ENCODE results near the gene ZDHHC3. TPM values are rescaled to one million over a fixed set of nuclear protein-coding genes. Genes with fewer than 3 reads are reported as not detected.
"Not testable (repeated sequence)": the region's sequence is repeated elsewhere in the genome, so short reads cannot be mapped to it uniquely, and the experiment has no call there.

Gene ZDHHC3
- total RNA-seq, 2 donors from 2014 or later, result 21.7 to 40.5 TPM

DNA sequence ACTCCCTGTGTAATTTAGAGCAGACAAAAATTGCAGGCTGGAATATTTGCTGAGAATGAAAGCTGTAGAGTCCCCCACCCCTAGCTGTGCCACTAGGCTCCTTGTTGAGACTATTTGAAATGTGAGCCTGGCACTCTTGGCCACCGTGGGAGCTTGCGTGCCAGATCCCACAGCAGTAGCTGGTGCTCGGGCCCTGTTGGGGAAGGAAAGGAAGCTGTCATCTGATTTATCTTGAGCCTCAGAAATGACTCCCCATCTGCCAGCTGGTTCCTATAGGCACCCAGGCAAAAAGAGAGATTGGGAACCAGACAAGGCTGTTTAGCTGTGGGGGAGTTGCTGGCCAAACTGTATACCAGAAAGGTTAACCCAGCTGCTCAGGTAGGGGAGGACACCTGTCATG is 26.7 kb upstream of the ZDHHC3 start:
- peaks cover 43 to 71% of the 10 kb centered on the region in 2 donors for H3K36me3 Mint-ChIP-seq
- no peak for DNase-seq (ENCODE audit: low spot score in 2 of 2)
- ATAC-seq, result no peak
- H3K27ac Mint-ChIP-seq, result peak overlapping the region; percentile 65 to 75
- peaks cover 4 to 6% of the 10 kb centered on the region in 2 donors for H3K9me3 Mint-ChIP-seq

DNA sequence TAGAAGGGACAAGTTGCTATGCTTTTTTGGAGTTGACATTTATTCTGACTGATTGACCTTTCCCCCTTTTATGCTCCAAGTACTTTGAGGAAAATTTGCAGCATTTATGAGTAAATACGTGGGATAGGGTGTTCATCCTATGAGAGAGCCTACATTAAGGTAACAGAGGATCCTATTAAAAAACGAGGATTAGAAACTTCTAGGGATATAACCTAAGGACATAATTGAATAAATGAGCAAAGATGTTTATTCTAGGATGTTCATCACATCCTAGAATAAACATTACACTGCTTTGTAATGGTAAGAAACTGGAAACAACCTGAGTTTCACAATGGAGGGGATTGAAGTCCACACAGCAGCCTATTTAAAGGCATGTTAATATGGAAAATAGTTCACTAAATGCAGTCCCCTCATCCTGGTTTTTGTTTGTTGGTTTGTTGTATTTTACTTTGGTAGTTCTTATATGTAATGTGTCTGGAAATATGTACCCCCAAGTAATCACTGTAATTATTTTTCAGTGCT is 26.2 kb upstream of the ZDHHC3 start:
- Mint-ChIP-seq H3K27ac (peak overlapping the region; percentile 65 to 75), H3K9me3 (peaks cover 4 to 6% of the 10 kb centered on the region in 2 donors), H3K36me3 (peaks cover 41 to 70% of the 10 kb centered on the region in 2 donors)
- no peak for ATAC-seq
- DNase-seq (ENCODE audit: low spot score in 2 of 2), result no peak

- peaks cover 4 to 6% of the 10 kb centered on the region in 2 donors for H3K9me3 Mint-ChIP-seq
- DNase-seq (ENCODE audit: low spot score in 2 of 2) (no peak), ATAC-seq (no peak)
- peaks cover 37 to 65% of the 10 kb centered on the region in 2 donors for H3K36me3 Mint-ChIP-seq
- H3K27ac Mint-ChIP-seq, result no peak overlapping the region
These were observed 25.8 kb upstream of the ZDHHC3 start for GRCh38 chr3:45001738-45002137.

GRCh38 chr3:45000823-45001222 is 24.8 kb upstream of the ZDHHC3 start:
- peaks cover 36 to 63% of the 10 kb centered on the region in 2 donors for H3K36me3 Mint-ChIP-seq
- ATAC-seq (no peak), DNase-seq (ENCODE audit: low spot score in 2 of 2) (no peak)
- H3K9me3 Mint-ChIP-seq, result peaks cover 4 to 6% of the 10 kb centered on the region in 2 donors
- peak overlapping the region in 1 of 2 donors; percentile 59 for H3K27ac Mint-ChIP-seq

- peaks cover 25 to 57% of the 10 kb centered on the region in 2 donors for H3K36me3 Mint-ChIP-seq
- no peak for DNase-seq (ENCODE audit: low spot score in 2 of 2)
These were observed 23.8 kb upstream of the ZDHHC3 start for GRCh38 chr3:44999782-45000181.

GRCh38 chr3:44996556-44996969 is 20.6 kb upstream of the ZDHHC3 start:
- Mint-ChIP-seq H3K9me3 (no peaks in the 10 kb centered on the region), H3K36me3 (peaks cover 27 to 46% of the 10 kb centered on the region in 2 donors), H3K27ac (peak overlapping the region in 1 of 2 donors; percentile 51)
- DNase-seq (ENCODE audit: low spot score in 2 of 2) (no peak), ATAC-seq (peak; percentile 96 to 97)

More at GRCh38 chr3:44999782-45000181, 23.8 kb upstream of the ZDHHC3 start:
- peaks cover 1 to 3% of the 10 kb centered on the region in 2 donors for H3K9me3 Mint-ChIP-seq
- no peak for ATAC-seq
- no peak overlapping the region for H3K27ac Mint-ChIP-seq

DNA sequence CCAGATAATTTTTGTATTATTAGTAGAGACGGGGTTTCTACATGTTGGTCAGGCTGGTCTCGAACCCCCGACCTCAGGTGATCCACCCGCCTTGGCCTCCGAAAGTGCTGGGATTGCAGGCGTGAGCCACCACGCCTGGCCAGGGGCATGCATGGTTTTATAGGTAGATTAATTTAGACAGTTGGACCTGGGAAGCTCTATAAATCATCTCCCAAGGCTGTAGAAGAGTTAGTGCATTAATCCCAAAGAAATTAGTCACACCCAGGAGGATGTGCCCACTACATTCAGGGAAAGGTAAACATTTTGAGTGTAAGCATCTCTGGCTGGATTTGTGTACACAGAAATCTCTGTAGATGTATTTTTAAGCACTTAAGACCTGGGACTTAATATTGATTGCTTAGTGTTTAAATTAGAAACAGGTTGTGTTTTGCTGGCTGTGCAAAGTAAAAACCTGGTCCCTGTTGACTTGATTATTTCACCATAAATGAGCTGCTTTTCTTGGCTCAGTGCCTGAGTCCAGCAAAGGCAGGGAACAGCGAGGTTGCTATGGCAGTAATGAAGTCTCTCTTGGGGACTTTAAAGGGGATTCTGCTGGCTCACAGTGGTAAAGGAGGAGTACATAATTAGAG is 19.3 kb upstream of the ZDHHC3 start:
- Mint-ChIP-seq H3K36me3 (peaks cover 26 to 46% of the 10 kb centered on the region in 2 donors), H3K9me3 (no peaks in the 10 kb centered on the region), H3K27ac (peak overlapping the region; percentile 51 to 86)
- DNase-seq (ENCODE audit: low spot score in 2 of 2) (no peak), ATAC-seq (no peak)

DNA sequence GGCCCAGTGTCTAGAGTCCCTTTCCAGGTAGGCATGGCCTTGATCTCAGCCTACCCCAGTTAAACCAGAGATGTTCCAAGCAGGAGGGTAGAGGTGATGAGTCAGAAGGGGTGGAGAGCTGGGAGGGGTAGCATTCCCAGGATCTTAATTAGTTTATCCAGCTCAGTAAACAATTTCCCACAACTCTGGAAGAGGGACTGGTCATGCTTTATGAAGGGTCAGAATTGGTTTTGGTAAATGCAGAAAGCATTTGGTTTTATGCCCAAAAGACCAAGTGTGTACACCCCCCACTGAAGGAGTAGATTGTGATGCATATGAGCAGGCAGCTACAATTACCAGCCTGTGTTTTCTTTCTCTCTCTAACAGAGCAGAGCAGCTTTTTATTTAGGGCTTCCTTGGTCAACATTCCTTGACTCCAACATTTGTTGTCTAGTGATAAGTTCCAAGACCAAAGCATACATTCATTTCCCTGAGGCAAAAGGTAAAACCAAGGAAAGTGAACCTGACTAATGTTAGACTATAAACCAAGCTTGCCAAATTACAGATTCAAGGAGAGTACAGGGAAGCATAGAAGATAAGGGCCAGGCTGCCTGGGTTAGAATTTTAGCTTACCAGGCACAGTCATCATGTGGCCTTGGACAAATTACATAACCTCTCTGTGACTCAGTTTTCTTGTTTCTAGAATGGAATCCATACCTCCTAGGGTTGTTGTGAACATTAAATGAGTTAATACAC is 17.7 kb upstream of the ZDHHC3 start:
- peak in 1 of 2 donors; percentile 7 for ATAC-seq
- DNase-seq (ENCODE audit: low spot score in 2 of 2), result no peak
- Mint-ChIP-seq H3K27ac (peak overlapping the region in 1 of 2 donors; percentile 68), H3K36me3 (peaks cover 17 to 35% of the 10 kb centered on the region in 2 donors), H3K9me3 (no peaks in the 10 kb centered on the region)

DNA sequence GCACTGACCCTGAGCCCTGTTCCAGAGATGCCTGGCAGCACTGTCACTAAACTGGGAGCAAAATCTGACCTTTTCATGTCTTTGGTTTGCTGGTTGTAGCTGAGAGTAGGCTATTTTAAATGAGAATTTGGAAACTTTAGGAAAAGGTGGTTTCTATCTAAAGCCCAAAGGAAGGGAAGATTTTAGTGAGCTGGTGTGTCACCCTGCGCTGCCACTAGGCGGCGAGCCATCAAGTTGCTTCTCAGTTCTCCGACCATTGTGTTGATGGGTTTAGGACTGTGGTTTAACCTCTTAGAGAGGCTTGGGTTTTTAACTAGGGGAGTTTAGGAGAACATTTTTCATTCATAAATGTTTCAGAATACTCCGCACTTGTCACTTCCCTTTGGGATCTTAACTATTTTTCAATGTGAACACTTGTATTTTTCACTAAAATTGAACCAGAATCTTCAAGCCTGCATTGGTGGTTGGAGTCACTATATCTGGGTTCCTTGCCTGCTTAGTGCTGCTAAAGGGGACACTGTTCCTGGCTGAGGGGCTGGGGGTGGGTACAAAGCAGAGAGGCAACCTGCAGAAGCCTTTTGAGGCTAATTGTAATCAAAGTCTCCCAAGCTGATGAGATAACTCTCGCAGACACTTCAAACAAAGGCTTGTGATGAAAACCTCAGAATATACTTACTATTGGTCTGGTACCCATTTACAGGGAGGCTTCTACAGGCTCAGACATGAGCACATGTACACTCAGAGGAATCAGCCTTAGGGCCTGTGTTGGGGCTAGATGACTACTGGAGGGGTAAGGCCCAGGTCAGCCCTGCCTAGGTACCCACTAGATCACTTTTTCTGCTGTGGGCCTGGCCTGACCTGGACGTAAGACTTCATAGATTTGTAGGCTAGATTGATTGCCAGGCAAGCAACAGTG is 16.8 kb upstream of the ZDHHC3 start:
- ATAC-seq (no peak), DNase-seq (ENCODE audit: low spot score in 2 of 2) (peak in 1 of 2 donors; percentile 25)
- no peaks in the 10 kb centered on the region for H3K9me3 Mint-ChIP-seq
- H3K36me3 Mint-ChIP-seq, result peaks cover 16 to 34% of the 10 kb centered on the region in 2 donors
- H3K27ac Mint-ChIP-seq, result peak overlapping the region in 1 of 2 donors; percentile 68

DNA sequence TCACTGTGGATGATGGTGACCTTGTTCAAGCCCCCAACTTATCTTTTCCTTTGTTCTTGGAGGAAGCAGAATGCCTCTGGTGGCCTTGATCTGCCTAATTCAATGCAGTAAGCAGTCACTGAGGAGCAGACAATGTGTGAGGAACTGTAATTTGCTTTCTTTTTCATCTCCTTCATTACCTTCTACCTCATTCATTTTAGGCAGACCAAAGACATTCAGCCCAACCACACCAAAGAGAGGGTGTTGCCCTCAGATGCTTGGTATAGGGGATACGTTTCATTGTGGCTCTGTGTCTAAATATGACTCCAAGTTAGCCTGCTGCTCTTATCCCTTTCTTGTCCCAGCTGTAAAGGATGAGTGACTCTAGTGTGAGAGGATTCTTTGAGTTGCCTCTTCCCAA is 15.4 kb upstream of the ZDHHC3 start:
- no peaks in the 10 kb centered on the region for H3K9me3 Mint-ChIP-seq
- peaks cover 16 to 34% of the 10 kb centered on the region in 2 donors for H3K36me3 Mint-ChIP-seq
- no peak overlapping the region for H3K27ac Mint-ChIP-seq
- DNase-seq (ENCODE audit: low spot score in 2 of 2) (no peak), ATAC-seq (peak in 1 of 2 donors; percentile 38)

- DNase-seq (ENCODE audit: low spot score in 2 of 2) (no peak), ATAC-seq (no peak)
- no peak overlapping the region for H3K27ac Mint-ChIP-seq
- peaks cover 23 to 38% of the 10 kb centered on the region in 2 donors for H3K36me3 Mint-ChIP-seq
- no peaks in the 10 kb centered on the region for H3K9me3 Mint-ChIP-seq
These were observed 13.8 kb upstream of the ZDHHC3 start for GRCh38 chr3:44989636-44990373.

GRCh38 chr3:44989141-44989540 is 13.2 kb upstream of the ZDHHC3 start:
- ATAC-seq, result no peak
- Mint-ChIP-seq H3K27ac (no peak overlapping the region), H3K36me3 (peaks cover 24 to 40% of the 10 kb centered on the region in 2 donors), H3K9me3 (no peaks in the 10 kb centered on the region)
- no peak for DNase-seq (ENCODE audit: low spot score in 2 of 2)

- DNase-seq (ENCODE audit: low spot score in 2 of 2) (no peak), ATAC-seq (no peak)
- peaks cover 21 to 35% of the 10 kb centered on the region in 2 donors for H3K36me3 Mint-ChIP-seq
- no peak overlapping the region for H3K27ac Mint-ChIP-seq
- no peaks in the 10 kb centered on the region for H3K9me3 Mint-ChIP-seq
These were observed 12.1 kb upstream of the ZDHHC3 start for GRCh38 chr3:44988073-44988472.

DNA sequence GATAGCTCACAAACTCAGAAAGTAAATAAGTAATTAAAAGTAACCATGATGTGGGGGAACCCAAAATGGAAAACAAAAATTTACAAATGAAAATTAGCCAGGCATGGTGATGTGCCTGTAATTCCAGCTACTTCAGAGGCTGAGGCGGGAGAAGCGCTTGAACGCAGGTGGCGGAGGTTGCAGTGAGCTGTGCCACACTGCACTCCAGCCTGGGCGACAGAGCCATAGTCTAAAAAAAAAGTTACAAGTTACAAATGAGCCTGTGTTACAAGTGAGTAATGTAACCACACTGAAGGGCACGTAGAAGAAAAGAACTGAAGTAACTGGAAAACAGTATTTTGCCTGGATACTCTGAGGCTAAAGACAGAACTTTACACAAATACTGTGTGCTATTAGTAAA is 11.4 kb upstream of the ZDHHC3 start:
- no peaks in the 10 kb centered on the region for H3K9me3 Mint-ChIP-seq
- H3K36me3 Mint-ChIP-seq, result peaks cover 16 to 29% of the 10 kb centered on the region in 2 donors
- no peak for ATAC-seq
- DNase-seq (ENCODE audit: low spot score in 2 of 2), result no peak
- H3K27ac Mint-ChIP-seq, result no peak overlapping the region

GRCh38 chr3:44986330-44986729 is 10.4 kb upstream of the ZDHHC3 start:
- H3K27ac Mint-ChIP-seq; H3K9me3 Mint-ChIP-seq; DNase-seq (ENCODE audit: low spot score in 2 of 2); ATAC-seq: not testable (repeated sequence)
- H3K36me3 Mint-ChIP-seq, result peaks cover 11 to 26% of the 10 kb centered on the region in 2 donors

DNA sequence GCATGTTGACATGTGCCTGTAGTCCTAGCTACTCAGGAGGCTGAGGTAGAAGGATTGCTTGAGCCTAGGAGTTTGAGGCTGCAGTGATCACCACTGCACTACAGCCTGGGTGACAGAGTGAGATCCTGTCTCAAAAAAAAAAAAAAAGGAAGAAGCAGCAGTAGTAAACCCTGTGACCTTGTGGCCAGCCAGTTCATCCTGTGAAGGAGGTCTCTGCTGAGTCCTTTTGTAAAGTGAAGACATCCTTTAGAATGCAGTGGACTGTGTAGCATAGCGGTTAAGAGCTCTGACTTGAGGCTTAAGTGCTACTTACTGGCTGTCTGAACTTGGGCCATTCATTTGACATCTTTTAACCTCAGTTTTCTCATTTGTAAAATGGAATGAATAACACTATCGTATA is 8.4 kb upstream of the ZDHHC3 start:
- DNase-seq (ENCODE audit: low spot score in 2 of 2) (no peak), ATAC-seq (peak in 1 of 2 donors; percentile 13)
- Mint-ChIP-seq H3K27ac (no peak overlapping the region), H3K9me3 (no peaks in the 10 kb centered on the region), H3K36me3 (peaks cover 8 to 20% of the 10 kb centered on the region in 2 donors)

All from activated naive CD4-positive, alpha-beta T cell treated with anti-CD3 and anti-CD28 coated beads, Interleukin-2, amount 50 U/mL, for 72 hours (primary cell).